Fibroblast of villous mesenchyme (primary cell): ENCODE results near the gene INTS2. TPM values are rescaled to one million over a fixed set of nuclear protein-coding genes. Genes with fewer than 3 reads are reported as not detected.

ENCODE experiments used
- DNase-seq: peaks from one replicate; pipeline ENCODE4 v3.0.0-alpha.2; 2010; ENCODE audit warnings: low read depth
- H3K4me3 ChIP-seq: 2 replicates; pipeline ENCODE4 v1.5.1; 2011; ENCODE audit warnings: low read depth, mild to moderate bottlenecking, low read length
- total RNA-seq: library from RNA; depleted of rRNA; stranded (reverse); fragments of >200 nt; gene quantifications from 2 replicates; pipeline ENCODE4 v1.2.3, GENCODE V29; 2012
- TF ChIP-seq, protein P1 (sequence below): IDR thresholded peaks from 2 replicates; pipeline ENCODE4 v1.5.1; 2012; ENCODE audit warnings: low read depth, mild to moderate bottlenecking, low read length; ENCODE audit not compliant: insufficient read depth

The INTS2 gene
- total RNA-seq, 1 donor, result 17.7 TPM

DNA sequence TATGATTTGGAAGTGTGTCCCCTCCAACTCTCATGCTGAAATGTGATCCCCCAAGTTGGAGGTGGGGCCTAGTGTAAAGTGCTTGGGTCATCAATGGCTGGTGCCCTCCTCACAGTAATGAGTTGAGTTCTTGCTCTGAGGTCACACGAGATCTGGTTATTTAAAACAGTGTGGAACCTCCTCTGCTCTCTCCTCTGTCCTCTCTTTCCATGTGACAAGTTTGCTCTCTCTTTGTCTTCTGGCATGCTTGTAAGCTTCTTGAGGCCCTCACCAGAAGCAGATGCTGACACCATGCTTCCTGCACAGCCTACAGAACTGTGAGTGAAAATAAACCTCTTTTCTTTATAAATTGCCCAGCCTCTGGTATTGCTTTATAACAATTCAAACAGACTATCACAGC lies 84.3 kb downstream of the INTS2 start:
- DNase-seq, result no peak
- H3K4me3 ChIP-seq, result no peak overlapping the region
- TF ChIP-seq, protein P1, sequence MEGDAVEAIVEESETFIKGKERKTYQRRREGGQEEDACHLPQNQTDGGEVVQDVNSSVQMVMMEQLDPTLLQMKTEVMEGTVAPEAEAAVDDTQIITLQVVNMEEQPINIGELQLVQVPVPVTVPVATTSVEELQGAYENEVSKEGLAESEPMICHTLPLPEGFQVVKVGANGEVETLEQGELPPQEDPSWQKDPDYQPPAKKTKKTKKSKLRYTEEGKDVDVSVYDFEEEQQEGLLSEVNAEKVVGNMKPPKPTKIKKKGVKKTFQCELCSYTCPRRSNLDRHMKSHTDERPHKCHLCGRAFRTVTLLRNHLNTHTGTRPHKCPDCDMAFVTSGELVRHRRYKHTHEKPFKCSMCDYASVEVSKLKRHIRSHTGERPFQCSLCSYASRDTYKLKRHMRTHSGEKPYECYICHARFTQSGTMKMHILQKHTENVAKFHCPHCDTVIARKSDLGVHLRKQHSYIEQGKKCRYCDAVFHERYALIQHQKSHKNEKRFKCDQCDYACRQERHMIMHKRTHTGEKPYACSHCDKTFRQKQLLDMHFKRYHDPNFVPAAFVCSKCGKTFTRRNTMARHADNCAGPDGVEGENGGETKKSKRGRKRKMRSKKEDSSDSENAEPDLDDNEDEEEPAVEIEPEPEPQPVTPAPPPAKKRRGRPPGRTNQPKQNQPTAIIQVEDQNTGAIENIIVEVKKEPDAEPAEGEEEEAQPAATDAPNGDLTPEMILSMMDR, result no peak

DNA sequence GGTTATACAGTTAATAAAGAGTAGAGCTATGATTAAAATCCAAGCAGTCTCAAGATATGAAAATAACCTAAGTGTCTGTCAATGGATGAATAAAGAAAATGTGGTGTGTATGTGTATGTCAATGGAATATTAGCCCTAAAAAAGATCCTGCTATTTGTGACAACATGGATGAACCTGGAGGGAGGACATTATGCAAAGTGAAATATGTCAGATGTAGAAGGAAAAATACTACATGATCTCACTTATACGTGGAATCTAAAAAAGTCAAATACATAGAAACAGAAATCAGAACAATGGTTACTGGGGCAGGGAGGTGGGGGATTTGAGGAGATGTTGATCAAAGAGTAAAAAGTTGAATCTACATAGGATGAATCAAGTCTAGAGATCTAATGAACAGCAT lies 84.9 kb downstream of the INTS2 start:
- no peak overlapping the region for H3K4me3 ChIP-seq
- TF ChIP-seq, protein P1, result no peak
- DNase-seq, result no peak

DNA sequence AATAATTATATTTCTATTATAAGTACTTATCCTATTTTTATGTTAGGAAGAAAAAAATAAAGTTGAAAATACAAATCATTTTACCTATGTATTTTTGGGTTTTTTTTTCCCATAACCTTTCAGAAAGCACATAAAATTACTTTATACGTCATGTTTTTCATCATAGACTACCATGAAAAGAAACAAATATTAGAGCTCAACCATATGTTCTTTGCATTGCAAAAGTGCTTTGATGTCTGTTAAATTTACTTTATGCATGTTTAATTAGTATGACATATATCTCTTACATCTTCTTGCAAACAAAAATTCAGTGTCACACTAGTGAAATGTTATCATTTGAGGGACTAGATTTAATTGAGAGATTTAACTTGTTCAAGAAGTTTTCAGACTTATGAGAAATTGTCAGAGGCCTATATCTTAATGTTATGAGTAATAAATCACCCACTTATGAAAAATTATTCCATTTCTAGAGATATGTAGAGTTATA lies 88.4 kb downstream of the INTS2 start:
- no peak overlapping the region for H3K4me3 ChIP-seq
- TF ChIP-seq, protein P1, result no peak
- no peak for DNase-seq

DNA sequence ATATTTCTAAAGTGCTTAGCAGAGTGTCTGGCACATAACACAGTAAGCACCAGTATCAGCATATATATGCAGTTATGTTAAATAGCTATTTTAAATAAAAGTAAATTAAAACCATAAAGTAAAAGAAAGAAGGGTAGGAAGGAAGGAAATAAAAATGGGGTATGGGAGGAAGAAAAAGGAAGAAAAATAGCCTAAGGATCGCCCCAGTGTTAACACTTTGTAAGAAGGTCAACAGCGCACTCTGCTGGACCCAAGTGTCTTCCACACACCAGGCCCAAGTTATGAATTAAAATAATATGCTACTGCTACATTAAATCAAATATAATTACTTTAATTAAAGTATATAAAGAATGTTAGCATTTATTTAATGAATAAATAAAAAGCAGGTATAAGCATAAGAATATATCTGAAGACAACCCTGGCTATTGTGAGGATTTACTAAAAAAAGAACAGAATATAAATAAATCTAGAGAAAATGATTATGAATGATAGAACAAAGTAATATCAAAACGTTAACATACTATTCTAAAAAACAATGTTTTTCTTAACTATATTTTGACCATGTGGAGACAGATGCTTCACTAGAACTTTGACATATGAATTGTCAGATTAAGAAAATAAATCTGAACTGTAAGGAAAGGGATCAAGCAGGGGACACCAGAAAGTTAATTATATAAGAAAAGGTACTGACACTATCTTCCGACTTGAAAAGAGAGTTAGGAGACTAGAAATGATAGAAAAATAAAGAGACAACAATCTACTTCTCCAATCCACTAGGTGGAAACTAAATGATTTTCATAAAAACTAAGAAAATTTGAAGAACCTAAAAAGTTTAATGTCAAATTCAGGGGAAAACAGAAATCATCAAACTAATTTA lies 90.4 kb downstream of the INTS2 start:
- TF ChIP-seq, protein P1, result peak; percentile 87
- H3K4me3 ChIP-seq, result no peak overlapping the region
- DNase-seq, result peak; percentile 82

DNA sequence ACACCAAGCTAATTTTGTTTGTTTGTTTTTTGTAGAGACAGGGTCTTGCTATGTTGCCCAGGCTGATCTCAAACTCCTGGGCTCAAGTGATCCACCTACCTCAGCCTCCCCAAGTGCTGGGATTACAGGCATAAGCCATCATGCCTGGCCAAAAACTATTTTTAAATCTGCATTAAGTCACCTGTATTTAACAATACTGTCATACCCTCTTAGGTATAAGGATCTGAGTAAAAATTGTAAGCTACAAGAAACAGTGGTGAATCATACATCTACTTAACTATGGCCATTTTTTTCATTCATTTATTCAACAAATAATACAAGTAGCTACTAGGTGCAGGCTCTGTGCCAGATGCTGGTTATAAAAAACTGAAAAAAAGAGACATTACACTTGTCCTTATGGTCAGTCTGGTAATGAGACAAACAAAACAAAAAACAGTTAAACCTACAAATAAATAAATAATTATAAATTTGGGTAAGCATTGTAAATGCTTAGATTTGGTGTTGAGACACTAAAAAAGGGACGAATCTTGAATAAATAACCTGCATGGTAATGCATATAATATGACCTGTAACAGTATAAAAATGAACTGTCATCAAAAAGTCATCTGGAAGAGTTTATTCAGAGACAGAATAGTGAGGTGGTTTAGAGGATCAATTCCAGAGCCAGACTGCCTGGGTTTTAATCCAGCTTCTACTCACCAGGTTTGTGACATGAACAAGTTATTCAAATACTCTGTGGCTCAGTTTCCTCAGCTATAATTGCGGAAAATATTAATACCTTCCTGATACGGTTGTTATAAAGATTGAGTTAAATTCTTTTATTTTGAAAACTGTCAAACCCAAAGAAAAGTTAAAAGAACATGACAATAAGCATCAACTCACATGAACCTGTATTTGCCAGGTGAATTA lies 91.3 kb downstream of the INTS2 start:
- TF ChIP-seq, protein P1, result no peak
- no peak for DNase-seq
- no peak overlapping the region for H3K4me3 ChIP-seq

DNA sequence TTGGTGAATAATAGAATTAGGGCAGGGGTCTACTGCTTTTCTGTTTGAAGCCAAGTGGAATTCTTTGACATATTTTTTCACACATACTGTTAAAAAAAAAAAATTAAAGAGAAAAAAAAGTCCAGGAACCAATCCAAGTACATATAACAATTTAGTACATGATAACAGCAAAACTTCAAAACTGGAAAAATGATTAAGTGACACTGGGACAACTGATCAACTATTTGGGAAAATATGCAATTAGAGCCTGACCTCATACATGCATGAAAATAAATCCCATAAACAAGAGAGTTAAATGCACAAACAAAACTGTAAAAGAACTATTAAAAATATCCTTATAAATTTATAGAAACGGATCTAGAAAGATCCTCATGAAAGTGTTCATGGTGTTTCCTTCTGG lies 92.2 kb downstream of the INTS2 start:
- no peak for DNase-seq
- H3K4me3 ChIP-seq, result no peak overlapping the region
- TF ChIP-seq, protein P1, result no peak
